HepG2 (cell line): ENCODE results near the gene PIGO. TPM values are rescaled to one million over a fixed set of nuclear protein-coding genes. Genes with fewer than 3 reads are reported as not detected.
A peak's percentile ranks its signal among the peaks of the same experiment; 100 is the strongest.

Experiments used
- AHR ChIP-seq: IDR thresholded peaks from 2 replicates; pipeline ENCODE4 v1.6.1; 2018; ENCODE audit warnings: missing genetic modification reagents, missing compliant biosample characterization
- ASH2L ChIP-seq: fragments of 300-600, 200-600 bp; sonication (generic); IDR thresholded peaks from 2 replicates; pipeline ENCODE4 v1.7.0; 2017; ENCODE audit warnings: low read depth, mild to moderate bottlenecking, moderate library complexity, mixed read lengths, low read length; ENCODE audit not compliant: insufficient read length
- ATF7 ChIP-seq, 2 experiments: fragments of 450-650 bp in 1 of 2; sonication (generic) in 1 of 2; formaldehyde crosslinking in 1 of 2; IDR thresholded peaks; 2 replicates each; pipeline versions ENCODE4 v1.4.0 to v1.6.1; 2016 to 2020; ENCODE audit warnings: antibody characterized with exemption in 1 of 2, mild to moderate bottlenecking in 1 of 2, missing genetic modification reagents in 1 of 2
- DR1 ChIP-seq: sonication (generic); formaldehyde crosslinking; IDR thresholded peaks from 2 replicates; pipeline ENCODE4 v1.8.0; 2021; ENCODE audit warnings: mild to moderate bottlenecking, missing genetic modification reagents, inconsistent platforms
- ETV6 ChIP-seq: sonication (generic); formaldehyde crosslinking; conservative IDR thresholded peaks from 2 replicates; pipeline ENCODE4 v1.4.0; 2020; ENCODE audit warnings: missing genetic modification reagents
- HOXD1 ChIP-seq: sonication (generic); formaldehyde crosslinking; IDR thresholded peaks from 2 replicates; pipeline ENCODE4 v1.5.0; 2020; ENCODE audit warnings: missing genetic modification reagents
- LCORL ChIP-seq, 2 experiments: fragments of 450-650 bp in 1 of 2; sonication (generic) in 1 of 2; formaldehyde crosslinking in 1 of 2; IDR thresholded peaks; 2 replicates each; pipeline versions ENCODE4 v1.5.0 to v1.6.1; 2017 to 2020; ENCODE audit warnings: antibody characterized with exemption in 1 of 2, missing genetic modification reagents in 1 of 2
- NFYB ChIP-seq: sonication (generic); formaldehyde crosslinking; IDR thresholded peaks from 2 replicates; pipeline ENCODE4 v1.4.0; 2020; ENCODE audit warnings: missing genetic modification reagents
- PAF1 ChIP-seq: IDR thresholded peaks from 2 replicates; pipeline ENCODE4 v1.6.1; 2016; ENCODE audit warnings: missing genetic modification reagents, missing compliant biosample characterization
- SP5 ChIP-seq: IDR thresholded peaks from 2 replicates; pipeline ENCODE4 v1.6.1; 2016; ENCODE audit warnings: low read depth, borderline replicate concordance
- ZFP82 ChIP-seq: sonication (generic); formaldehyde crosslinking; IDR thresholded peaks from 2 replicates; pipeline ENCODE4 v1.5.1; 2020; ENCODE audit warnings: mild to moderate bottlenecking, missing genetic modification reagents, borderline replicate concordance
- ZNF180 ChIP-seq: sonication (generic); formaldehyde crosslinking; IDR thresholded peaks from 2 replicates; pipeline ENCODE4 v1.4.0; 2020; ENCODE audit warnings: low read depth, missing genetic modification reagents, borderline replicate concordance
- ZNF747 ChIP-seq: sonication (generic); formaldehyde crosslinking; IDR thresholded peaks from 2 replicates; pipeline ENCODE4 v1.8.1; 2023; ENCODE audit warnings: missing genetic modification reagents, mild to moderate bottlenecking, borderline replicate concordance
- ZNF850 ChIP-seq: sonication (generic); formaldehyde crosslinking; conservative IDR thresholded peaks from 2 replicates; pipeline ENCODE4 v1.9.0; 2021; ENCODE audit warnings: mild to moderate bottlenecking, missing genetic modification reagents
- ZSCAN20 ChIP-seq: sonication (generic); formaldehyde crosslinking; IDR thresholded peaks from 2 replicates; pipeline ENCODE4 v1.4.0; 2020; ENCODE audit warnings: missing genetic modification reagents, mild to moderate bottlenecking, borderline replicate concordance
- polyA plus RNA-seq, 8 experiments: library from polyadenylated mRNA; depleted of rRNA in 3 of 8; stranded (reverse) in 7 of 8; unstranded in 1 of 8; fragments of >200 nt; fragmentation: Illumina TruSeq in 4 of 8; extraction: Trizol in 4 of 8; gene quantifications; 2 replicates each; pipeline versions ENCODE4 v1.2.1 to v1.2.3, GENCODE V29; 2011 to 2016; ENCODE audit warnings: low read depth in 4 of 8, missing spikeins in 1 of 8, mixed read lengths in 1 of 8; ENCODE audit not compliant: insufficient read depth in 1 of 8
- total RNA-seq, 5 experiments: library from RNA; depleted of rRNA; stranded (reverse); fragments of >200 nt; fragmentation: Illumina TruSeq; extraction: Trizol; gene quantifications; 2 replicates each; pipeline ENCODE4 v1.2.3, GENCODE V29; 2016; ENCODE audit warnings: low read depth in 1 of 5
- TF ChIP-seq, protein P1 (sequence below): sonication (generic); formaldehyde crosslinking; IDR thresholded peaks from 2 replicates; pipeline ENCODE4 v1.5.1; 2020; ENCODE audit warnings: missing genetic modification reagents, mild to moderate bottlenecking, borderline replicate concordance
- TF ChIP-seq, protein P2 (sequence below), 2 experiments: sonication (generic) in 1 of 2; formaldehyde crosslinking in 1 of 2; IDR thresholded peaks; 2 replicates each; pipeline versions ENCODE4 v1.5.1 to v1.6.1; 2011 to 2020; ENCODE audit warnings: borderline replicate concordance in 1 of 2, low read depth in 1 of 2, low read length in 1 of 2, mild to moderate bottlenecking in 1 of 2, missing genetic modification reagents in 1 of 2, moderate library complexity in 1 of 2
- TF ChIP-seq, protein P3 (sequence below): sonication (generic); formaldehyde crosslinking; IDR thresholded peaks from 2 replicates; pipeline ENCODE4 v1.4.0; 2020; ENCODE audit warnings: mild to moderate bottlenecking, missing genetic modification reagents
- TF ChIP-seq, protein P4 (sequence below): sonication (generic); formaldehyde crosslinking; IDR thresholded peaks from 2 replicates; pipeline ENCODE4 v1.9.0; 2021; ENCODE audit warnings: missing genetic modification reagents, borderline replicate concordance
- TF ChIP-seq, protein P5 (sequence below): sonication (generic); formaldehyde crosslinking; IDR thresholded peaks from 2 replicates; pipeline ENCODE4 v1.5.0; 2020; ENCODE audit warnings: mild to moderate bottlenecking, low read depth, missing genetic modification reagents, borderline replicate concordance
- TF ChIP-seq, protein P6 (sequence below): sonication (generic); formaldehyde crosslinking; IDR thresholded peaks from 2 replicates; pipeline ENCODE4 v1.5.0; 2020; ENCODE audit warnings: missing genetic modification reagents

The PIGO gene
- total and polyA plus RNA-seq, 2 of the 13 experiments (the other 11 are each of a cell fraction or from before 2014, with no cell fraction given) = 20.5 to 26.2 TPM

DNA sequence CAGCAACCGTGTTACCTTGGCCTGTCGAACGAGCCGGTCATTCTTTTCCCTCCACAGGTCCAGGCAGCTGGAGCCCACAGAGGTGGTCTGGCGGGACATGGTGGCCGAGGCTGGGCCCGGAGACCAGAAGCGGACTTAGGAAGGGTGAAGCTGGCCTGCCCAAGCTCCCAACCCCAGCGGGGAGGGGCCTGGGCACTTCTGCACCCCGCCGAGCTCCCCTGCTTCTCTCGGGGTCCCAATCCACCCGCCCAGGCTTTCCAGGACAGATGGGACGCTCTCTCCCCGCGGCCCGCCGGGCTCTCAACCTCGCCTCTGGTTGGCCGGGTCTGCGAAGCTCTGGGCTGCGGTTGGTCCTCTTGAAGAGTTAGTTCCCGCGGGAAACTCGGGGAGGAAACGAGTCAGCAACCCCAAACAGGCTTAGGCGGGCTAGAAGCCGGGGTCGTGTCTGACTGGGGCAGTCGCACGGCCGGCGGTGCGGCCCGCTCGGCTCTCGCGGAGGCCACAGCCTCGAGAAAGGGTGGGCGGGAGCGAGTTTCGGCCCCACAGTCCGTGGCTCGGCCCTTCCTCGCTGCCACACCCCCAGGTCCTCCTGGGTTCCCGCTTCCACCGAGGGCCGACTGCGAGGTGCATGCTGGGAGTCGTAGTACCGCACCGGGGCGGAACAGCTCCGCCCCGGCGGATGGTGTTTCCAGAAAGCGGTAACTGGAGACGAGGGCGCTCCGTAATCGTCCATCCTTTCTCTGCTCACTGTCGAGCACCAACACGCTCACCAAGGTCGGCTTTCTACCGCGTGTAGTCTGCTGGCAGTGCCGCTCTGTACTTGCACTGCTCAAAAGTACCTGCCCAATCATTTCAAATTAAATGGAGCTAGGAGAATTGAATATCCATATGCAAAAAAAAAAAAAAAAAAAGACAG, 16.7 kb downstream of the PIGO start, which contains the start of gene FANCG (continued):
- TF ChIP-seq, protein P1, sequence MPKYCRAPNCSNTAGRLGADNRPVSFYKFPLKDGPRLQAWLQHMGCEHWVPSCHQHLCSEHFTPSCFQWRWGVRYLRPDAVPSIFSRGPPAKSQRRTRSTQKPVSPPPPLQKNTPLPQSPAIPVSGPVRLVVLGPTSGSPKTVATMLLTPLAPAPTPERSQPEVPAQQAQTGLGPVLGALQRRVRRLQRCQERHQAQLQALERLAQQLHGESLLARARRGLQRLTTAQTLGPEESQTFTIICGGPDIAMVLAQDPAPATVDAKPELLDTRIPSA (CRISPR knock-in tag) = no peak
- TF ChIP-seq, protein P2, sequence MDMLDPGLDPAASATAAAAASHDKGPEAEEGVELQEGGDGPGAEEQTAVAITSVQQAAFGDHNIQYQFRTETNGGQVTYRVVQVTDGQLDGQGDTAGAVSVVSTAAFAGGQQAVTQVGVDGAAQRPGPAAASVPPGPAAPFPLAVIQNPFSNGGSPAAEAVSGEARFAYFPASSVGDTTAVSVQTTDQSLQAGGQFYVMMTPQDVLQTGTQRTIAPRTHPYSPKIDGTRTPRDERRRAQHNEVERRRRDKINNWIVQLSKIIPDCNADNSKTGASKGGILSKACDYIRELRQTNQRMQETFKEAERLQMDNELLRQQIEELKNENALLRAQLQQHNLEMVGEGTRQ (IDR thresholded peaks at IDR 0.05; ENCODE audit: low read depth, low read length) = no peak
- TF ChIP-seq, protein P2 (CRISPR knock-in tag; IDR thresholded peaks at IDR 0.05; ENCODE audit: borderline replicate concordance) = no peak
- peak; percentile 84 for TF ChIP-seq NFYB (CRISPR knock-in tag)
- peak; percentile 60; the same call in 1 of the 2 replicates for TF ChIP-seq DR1 (CRISPR knock-in tag)
- TF ChIP-seq ASH2L = peak; percentile 76
- TF ChIP-seq, protein P3, sequence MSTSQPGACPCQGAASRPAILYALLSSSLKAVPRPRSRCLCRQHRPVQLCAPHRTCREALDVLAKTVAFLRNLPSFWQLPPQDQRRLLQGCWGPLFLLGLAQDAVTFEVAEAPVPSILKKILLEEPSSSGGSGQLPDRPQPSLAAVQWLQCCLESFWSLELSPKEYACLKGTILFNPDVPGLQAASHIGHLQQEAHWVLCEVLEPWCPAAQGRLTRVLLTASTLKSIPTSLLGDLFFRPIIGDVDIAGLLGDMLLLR (CRISPR knock-in tag) = peak; percentile 86
- no peak for TF ChIP-seq LCORL (IDR thresholded peaks at IDR 0.05)
- TF ChIP-seq LCORL (CRISPR knock-in tag; IDR thresholded peaks at IDR 0.05) = peak; percentile 62; the same call in 1 of the 2 replicates
- TF ChIP-seq, protein P4, sequence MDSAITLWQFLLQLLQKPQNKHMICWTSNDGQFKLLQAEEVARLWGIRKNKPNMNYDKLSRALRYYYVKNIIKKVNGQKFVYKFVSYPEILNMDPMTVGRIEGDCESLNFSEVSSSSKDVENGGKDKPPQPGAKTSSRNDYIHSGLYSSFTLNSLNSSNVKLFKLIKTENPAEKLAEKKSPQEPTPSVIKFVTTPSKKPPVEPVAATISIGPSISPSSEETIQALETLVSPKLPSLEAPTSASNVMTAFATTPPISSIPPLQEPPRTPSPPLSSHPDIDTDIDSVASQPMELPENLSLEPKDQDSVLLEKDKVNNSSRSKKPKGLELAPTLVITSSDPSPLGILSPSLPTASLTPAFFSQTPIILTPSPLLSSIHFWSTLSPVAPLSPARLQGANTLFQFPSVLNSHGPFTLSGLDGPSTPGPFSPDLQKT = no peak
- peak; percentile 32 for TF ChIP-seq ZNF747 (CRISPR knock-in tag)
- no peak for TF ChIP-seq HOXD1 (CRISPR knock-in tag)
- TF ChIP-seq, protein P5, sequence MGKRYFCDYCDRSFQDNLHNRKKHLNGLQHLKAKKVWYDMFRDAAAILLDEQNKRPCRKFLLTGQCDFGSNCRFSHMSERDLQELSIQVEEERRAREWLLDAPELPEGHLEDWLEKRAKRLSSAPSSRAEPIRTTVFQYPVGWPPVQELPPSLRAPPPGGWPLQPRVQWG = no peak
- peak; percentile 58; the same call in 1 of the 2 replicates for TF ChIP-seq SP5 (CRISPR knock-in tag)
- no peak for TF ChIP-seq ZFP82 (CRISPR knock-in tag)
- TF ChIP-seq ETV6 = peak; percentile 15; the same call in 1 of the 2 replicates
- no peak for TF ChIP-seq PAF1 (CRISPR knock-in tag)
- no peak for TF ChIP-seq ATF7 (IDR thresholded peaks at IDR 0.05)
- TF ChIP-seq ATF7 (CRISPR knock-in tag; IDR thresholded peaks at IDR 0.05) = no peak
- peak; percentile 32; the same call in 1 of the 2 replicates for TF ChIP-seq ZSCAN20 (CRISPR knock-in tag)
- TF ChIP-seq, protein P6, sequence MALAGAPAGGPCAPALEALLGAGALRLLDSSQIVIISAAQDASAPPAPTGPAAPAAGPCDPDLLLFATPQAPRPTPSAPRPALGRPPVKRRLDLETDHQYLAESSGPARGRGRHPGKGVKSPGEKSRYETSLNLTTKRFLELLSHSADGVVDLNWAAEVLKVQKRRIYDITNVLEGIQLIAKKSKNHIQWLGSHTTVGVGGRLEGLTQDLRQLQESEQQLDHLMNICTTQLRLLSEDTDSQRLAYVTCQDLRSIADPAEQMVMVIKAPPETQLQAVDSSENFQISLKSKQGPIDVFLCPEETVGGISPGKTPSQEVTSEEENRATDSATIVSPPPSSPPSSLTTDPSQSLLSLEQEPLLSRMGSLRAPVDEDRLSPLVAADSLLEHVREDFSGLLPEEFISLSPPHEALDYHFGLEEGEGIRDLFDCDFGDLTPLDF (CRISPR knock-in tag) = peak; percentile 97
- 0 out of 2 replicates have a peak, but pooled peaks have one; percentile 6 for TF ChIP-seq ZNF180
- no peak for TF ChIP-seq AHR
- TF ChIP-seq ZNF850 (CRISPR knock-in tag) = no peak
